Osteoblast (primary cell): ENCODE measurements around the gene FMO3. TPM values are rescaled to one million over a fixed set of nuclear protein-coding genes. Genes with fewer than 3 reads are reported as not detected.

Source experiments
- DNase-seq: peaks from one replicate; pipeline ENCODE4 v3.0.0; 2011; ENCODE audit warnings: low spot score, mixed read lengths; ENCODE audit not compliant: insufficient read length; ENCODE audit errors: missing footprints
- H2AFZ ChIP-seq: 2 replicates; pipeline ENCODE4 v1.6.0; 2011; ENCODE audit warnings: mild to moderate bottlenecking, low read length
- H3K27ac ChIP-seq: 2 replicates; pipeline ENCODE4 v1.5.1; 2011; ENCODE audit warnings: mild to moderate bottlenecking, low read depth, low read length, moderate library complexity
- H3K27me3 ChIP-seq: 2 replicates; pipeline ENCODE4 v1.6.0; 2012; ENCODE audit warnings: mild to moderate bottlenecking, control low read depth, inconsistent platforms, low read length, moderate library complexity; ENCODE audit not compliant: insufficient read depth
- H3K36me3 ChIP-seq: 2 replicates; pipeline ENCODE4 v1.5.1; 2011; ENCODE audit warnings: mild to moderate bottlenecking, low read length, control low read depth, moderate library complexity; ENCODE audit not compliant: insufficient read depth
- H3K4me1 ChIP-seq: 2 replicates; pipeline ENCODE4 v1.5.1; 2011; ENCODE audit warnings: mild to moderate bottlenecking, low read length, control low read depth, moderate library complexity; ENCODE audit not compliant: insufficient read depth
- H3K4me2 ChIP-seq: 2 replicates; pipeline ENCODE4 v1.6.0; 2011; ENCODE audit warnings: mild to moderate bottlenecking, low read length; ENCODE audit not compliant: insufficient read depth
- H3K4me3 ChIP-seq: fragments of 200-600 bp; sonication (generic); 3 replicates; pipeline ENCODE4 v1.5.1; 2012; ENCODE audit warnings: mild to moderate bottlenecking, low read length, inconsistent platforms; ENCODE audit not compliant: insufficient read depth
- H3K79me2 ChIP-seq: 2 replicates; pipeline ENCODE4 v1.6.0; 2012; ENCODE audit warnings: mild to moderate bottlenecking, low read length, control low read depth, inconsistent platforms; ENCODE audit not compliant: insufficient read depth
- H3K9me3 ChIP-seq: 2 replicates; pipeline ENCODE4 v1.5.1; 2011; ENCODE audit warnings: low read depth, low read length, control low read depth
- H4K20me1 ChIP-seq: 2 replicates; pipeline ENCODE4 v1.6.0; 2012; ENCODE audit warnings: mild to moderate bottlenecking, low read length, control low read depth; ENCODE audit not compliant: insufficient read depth
- total RNA-seq: library from RNA; depleted of rRNA; stranded (reverse); fragments of >200 nt; gene quantifications from 2 replicates; pipeline ENCODE4 v1.2.3, GENCODE V29; 2012
- TF ChIP-seq, protein P1 (sequence below): IDR thresholded peaks from 2 replicates; pipeline ENCODE4 v1.5.1; 2011; ENCODE audit warnings: mild to moderate bottlenecking, low read depth, low read length, moderate library complexity; ENCODE audit errors: extremely low read depth

The FMO3 gene
- total RNA-seq, 1 donor = 44.5 TPM

DNA sequence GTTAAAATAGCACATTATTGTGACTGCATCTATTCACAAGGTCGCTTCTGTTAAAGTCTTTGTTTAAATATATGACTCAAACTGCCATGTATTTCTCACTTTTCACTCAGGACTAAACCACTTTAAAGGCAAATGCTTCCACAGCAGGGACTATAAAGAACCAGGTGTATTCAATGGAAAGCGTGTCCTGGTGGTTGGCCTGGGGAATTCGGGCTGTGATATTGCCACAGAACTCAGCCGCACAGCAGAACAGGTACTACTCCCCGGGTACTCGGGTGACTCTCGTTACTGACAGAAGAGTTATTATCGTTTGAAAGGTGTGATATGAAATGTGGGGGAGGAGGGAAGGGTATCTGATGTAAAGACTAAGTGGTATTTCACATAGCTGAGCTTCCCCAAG, 17.3 kb downstream of the FMO3 start:
- Histone ChIP-seq H3K79me2 (no peaks in the 10 kb centered on the region), H2AFZ (no peak overlapping the region), H4K20me1 (no peaks in the 10 kb centered on the region), H3K36me3 (no peaks in the 10 kb centered on the region), H3K27ac (no peak overlapping the region), H3K4me1 (peaks cover 5% of the 10 kb centered on the region), H3K27me3 (no peaks in the 10 kb centered on the region), H3K4me2 (no peak overlapping the region), H3K9me3 (no peaks in the 10 kb centered on the region), H3K4me3 (no peak overlapping the region)
- TF ChIP-seq, protein P1, sequence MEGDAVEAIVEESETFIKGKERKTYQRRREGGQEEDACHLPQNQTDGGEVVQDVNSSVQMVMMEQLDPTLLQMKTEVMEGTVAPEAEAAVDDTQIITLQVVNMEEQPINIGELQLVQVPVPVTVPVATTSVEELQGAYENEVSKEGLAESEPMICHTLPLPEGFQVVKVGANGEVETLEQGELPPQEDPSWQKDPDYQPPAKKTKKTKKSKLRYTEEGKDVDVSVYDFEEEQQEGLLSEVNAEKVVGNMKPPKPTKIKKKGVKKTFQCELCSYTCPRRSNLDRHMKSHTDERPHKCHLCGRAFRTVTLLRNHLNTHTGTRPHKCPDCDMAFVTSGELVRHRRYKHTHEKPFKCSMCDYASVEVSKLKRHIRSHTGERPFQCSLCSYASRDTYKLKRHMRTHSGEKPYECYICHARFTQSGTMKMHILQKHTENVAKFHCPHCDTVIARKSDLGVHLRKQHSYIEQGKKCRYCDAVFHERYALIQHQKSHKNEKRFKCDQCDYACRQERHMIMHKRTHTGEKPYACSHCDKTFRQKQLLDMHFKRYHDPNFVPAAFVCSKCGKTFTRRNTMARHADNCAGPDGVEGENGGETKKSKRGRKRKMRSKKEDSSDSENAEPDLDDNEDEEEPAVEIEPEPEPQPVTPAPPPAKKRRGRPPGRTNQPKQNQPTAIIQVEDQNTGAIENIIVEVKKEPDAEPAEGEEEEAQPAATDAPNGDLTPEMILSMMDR = no peak
- DNase-seq = no peak

DNA sequence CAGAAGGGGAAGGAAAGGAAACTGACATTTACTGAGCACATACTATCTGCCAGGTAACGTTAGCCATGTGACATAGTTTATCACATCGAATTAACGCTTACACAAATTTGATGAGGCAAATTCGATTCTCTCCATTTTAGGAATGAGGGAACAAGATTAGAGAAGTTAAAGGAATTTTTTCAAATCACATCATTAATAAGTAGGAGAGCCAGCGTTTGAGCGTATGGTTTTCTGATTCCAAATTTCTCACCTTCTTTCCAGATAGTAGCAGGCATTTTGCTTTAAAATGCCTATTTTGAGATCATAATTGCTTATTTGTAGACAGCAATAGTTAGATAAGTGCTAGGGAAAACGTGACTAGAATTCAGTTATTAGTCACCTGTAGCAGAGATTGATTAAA, 19.3 kb downstream of the FMO3 start:
- H3K27me3 ChIP-seq = no peaks in the 10 kb centered on the region
- no peak overlapping the region for H3K27ac ChIP-seq
- no peaks in the 10 kb centered on the region for H3K79me2 ChIP-seq
- H4K20me1 ChIP-seq = no peaks in the 10 kb centered on the region
- H3K4me1 ChIP-seq = peaks cover 10% of the 10 kb centered on the region
- no peaks in the 10 kb centered on the region for H3K36me3 ChIP-seq
- H3K4me3 ChIP-seq = no peak overlapping the region
- no peaks in the 10 kb centered on the region for H3K9me3 ChIP-seq
- no peak overlapping the region for H2AFZ ChIP-seq
- TF ChIP-seq, protein P1 = no peak
- no peak for DNase-seq
- H3K4me2 ChIP-seq = no peak overlapping the region

DNA sequence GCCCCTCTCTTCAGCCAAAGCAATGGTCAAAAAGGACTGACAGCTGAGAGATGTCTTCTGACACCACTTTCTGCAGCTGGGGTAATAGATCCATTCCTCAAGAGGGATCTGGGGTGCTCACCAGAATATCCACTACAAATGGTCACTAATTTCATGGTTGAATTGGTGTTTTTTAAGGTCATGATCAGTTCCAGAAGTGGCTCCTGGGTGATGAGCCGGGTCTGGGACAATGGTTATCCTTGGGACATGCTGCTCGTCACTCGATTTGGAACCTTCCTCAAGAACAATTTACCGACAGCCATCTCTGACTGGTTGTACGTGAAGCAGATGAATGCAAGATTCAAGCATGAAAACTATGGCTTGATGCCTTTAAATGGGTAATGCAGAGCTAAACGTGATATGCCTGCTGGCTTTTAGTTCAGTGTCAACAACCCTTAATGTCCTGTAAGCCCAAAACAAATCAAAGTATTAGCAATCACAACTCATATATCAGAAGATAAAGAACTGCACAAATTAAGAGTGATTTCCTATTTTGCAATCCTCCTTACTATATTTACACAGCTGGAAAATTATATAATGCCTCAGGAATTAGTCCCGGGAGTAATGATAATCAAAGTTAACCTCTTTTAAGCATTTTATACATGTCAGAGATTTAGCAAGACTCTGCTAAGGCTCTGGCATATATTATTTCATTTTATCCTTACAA, 20.1 kb downstream of the FMO3 start:
- H3K9me3 ChIP-seq = no peaks in the 10 kb centered on the region
- peaks cover 10% of the 10 kb centered on the region for H3K4me1 ChIP-seq
- H4K20me1 ChIP-seq = no peaks in the 10 kb centered on the region
- no peaks in the 10 kb centered on the region for H3K79me2 ChIP-seq
- H3K27ac ChIP-seq = no peak overlapping the region
- H3K4me3 ChIP-seq = no peak overlapping the region
- no peak for DNase-seq
- TF ChIP-seq, protein P1 = no peak
- H3K36me3 ChIP-seq = no peaks in the 10 kb centered on the region
- no peak overlapping the region for H2AFZ ChIP-seq
- H3K4me2 ChIP-seq = no peak overlapping the region
- H3K27me3 ChIP-seq = no peaks in the 10 kb centered on the region

DNA sequence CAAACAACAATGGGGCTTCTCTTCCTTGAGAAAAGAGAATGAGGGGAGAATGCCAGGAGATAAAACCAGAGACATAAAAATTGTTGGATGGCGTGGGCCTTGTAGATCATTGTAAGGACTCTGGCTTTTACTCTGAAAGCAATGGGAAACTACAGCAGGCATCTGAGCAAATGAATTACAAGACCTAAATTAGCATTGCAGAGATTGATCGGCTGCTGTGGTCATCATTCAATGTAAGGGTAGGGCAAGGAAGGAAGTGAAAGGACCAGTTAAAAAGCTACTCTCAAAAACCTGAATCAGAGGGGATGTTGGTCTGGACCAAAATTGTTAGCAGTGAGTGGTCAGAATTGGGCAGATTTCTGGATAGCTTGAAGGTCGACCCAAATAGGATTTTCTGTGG, 21.4 kb downstream of the FMO3 start:
- TF ChIP-seq, protein P1 = no peak
- H2AFZ ChIP-seq = no peak overlapping the region
- H3K79me2 ChIP-seq = no peaks in the 10 kb centered on the region
- no peak overlapping the region for H3K4me2 ChIP-seq
- no peak overlapping the region for H3K27ac ChIP-seq
- no peak overlapping the region for H3K4me3 ChIP-seq
- no peaks in the 10 kb centered on the region for H4K20me1 ChIP-seq
- H3K27me3 ChIP-seq = no peaks in the 10 kb centered on the region
- peaks cover 10% of the 10 kb centered on the region for H3K4me1 ChIP-seq
- H3K36me3 ChIP-seq = no peaks in the 10 kb centered on the region
- DNase-seq = no peak
- H3K9me3 ChIP-seq = no peaks in the 10 kb centered on the region
